SK-MEL-5 (cell line): Measurements from ENCODE around the gene MCHR1. TPM values are rescaled to one million over a fixed set of nuclear protein-coding genes. Genes with fewer than 3 reads are reported as not detected.

Experiments
- DNase-seq: peaks from one replicate; pipeline ENCODE4 v3.0.0-alpha.2; 2016; ENCODE audit warnings: low read depth, low spot score
- in situ Hi-C: cut with HindIII; loops from 2 replicates; pipeline ENCODE4 v1.10.0; 2016; ENCODE audit warnings: low sequenced_read_pairs, high pct_unique_total_duplicates, low pct_unique_long_range_greater_than_20kb
- polyA plus RNA-seq, 2 experiments: library from polyadenylated mRNA; depleted of rRNA; stranded (reverse); fragments of >200 nt; gene quantifications; 2 replicates each; pipeline ENCODE4 v1.2.3, GENCODE V29; 2015
- total RNA-seq: library from RNA; depleted of rRNA; stranded (reverse); fragments of >200 nt; shearing (Covaris generic); gene quantifications from 2 replicates; pipeline ENCODE4 v1.2.3, GENCODE V29; 2014; rRNA removed

Gene MCHR1, protein sequence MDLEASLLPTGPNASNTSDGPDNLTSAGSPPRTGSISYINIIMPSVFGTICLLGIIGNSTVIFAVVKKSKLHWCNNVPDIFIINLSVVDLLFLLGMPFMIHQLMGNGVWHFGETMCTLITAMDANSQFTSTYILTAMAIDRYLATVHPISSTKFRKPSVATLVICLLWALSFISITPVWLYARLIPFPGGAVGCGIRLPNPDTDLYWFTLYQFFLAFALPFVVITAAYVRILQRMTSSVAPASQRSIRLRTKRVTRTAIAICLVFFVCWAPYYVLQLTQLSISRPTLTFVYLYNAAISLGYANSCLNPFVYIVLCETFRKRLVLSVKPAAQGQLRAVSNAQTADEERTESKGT
- total RNA-seq: not detected in 2 replicates
- not detected in 2 replicates for polyA plus RNA-seq (2015; cell fraction: cytosol; rRNA removed)
- polyA plus RNA-seq (2015; cell fraction: nucleus; rRNA removed): not detected in 2 replicates

DNA sequence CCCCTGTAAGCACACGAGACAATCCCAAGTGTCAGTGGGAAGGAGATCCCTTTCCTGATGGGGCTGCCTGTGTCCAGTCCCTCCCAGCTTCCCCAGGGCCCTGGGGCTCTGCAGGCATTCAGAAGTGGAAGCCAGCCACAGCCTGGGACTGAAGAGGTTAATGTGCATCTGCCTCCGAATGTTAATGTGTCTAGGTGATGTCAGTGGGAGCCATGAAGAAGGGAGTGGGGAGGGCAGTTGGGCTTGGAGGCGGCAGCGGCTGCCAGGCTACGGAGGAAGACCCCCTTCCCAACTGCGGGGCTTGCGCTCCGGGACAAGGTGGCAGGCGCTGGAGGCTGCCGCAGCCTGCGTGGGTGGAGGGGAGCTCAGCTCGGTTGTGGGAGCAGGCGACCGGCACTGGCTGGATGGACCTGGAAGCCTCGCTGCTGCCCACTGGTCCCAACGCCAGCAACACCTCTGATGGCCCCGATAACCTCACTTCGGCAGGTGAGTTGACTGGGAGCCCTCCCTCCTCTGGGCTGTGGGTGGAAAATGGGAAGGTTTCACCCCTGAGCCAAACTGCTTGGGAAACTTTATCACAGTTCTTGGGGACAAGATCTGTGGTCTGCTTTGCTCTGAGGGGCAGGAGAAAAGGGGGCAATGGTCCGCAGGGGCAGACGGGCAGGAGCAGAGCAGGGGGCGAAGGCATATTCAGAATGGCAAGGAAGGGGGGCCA lies at the start of gene MCHR1:
Gene MCHR1, plus strand, starts transcription at position 236 of the 715 bp plus-strand sequence. Its CDS starts 169 bp downstream, at position 405.
- in situ Hi-C loops: no loop called here
- no peak for DNase-seq

DNA sequence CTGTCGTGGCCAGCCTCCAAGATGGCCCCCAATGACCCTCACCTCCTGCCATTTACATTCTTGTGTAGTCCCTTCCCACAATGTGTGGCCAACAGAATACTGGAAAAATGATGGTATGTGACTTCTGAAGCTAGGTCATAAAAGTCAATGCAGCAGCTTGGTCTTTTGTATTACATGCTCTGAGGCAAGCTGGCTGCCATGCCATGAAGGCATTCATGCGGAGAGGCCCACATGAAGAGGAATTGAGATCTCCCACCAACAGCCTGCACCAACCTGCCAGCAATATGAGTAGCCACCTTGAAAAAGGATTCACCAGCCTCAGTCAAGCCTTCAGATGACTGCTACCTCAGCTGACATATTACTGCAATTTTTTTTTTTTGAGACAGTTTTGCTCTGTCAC lies 47.4 kb upstream of the MCHR1 start:
- in situ Hi-C loops: no loop called here
- no peak for DNase-seq

DNA sequence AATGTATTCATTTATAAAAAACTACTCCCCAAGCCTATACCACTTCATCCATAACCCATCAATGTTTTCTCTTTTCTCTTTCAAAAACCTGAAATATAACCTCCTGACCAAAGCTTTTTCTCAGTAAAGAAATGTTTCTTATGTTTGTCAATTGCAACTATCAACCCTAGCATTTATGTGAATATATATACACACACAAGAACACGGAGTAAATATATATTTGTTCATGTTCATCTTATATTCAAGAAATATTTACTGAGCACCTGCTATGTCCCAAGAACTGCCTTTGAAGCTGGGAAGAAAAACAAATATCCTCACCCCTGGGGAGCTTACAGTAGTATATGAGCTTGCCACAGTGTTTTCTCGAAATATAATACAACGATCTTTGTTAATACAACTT lies 46.2 kb upstream of the MCHR1 start:
- DNase-seq: no peak
- in situ Hi-C loops: no loop called here

DNA sequence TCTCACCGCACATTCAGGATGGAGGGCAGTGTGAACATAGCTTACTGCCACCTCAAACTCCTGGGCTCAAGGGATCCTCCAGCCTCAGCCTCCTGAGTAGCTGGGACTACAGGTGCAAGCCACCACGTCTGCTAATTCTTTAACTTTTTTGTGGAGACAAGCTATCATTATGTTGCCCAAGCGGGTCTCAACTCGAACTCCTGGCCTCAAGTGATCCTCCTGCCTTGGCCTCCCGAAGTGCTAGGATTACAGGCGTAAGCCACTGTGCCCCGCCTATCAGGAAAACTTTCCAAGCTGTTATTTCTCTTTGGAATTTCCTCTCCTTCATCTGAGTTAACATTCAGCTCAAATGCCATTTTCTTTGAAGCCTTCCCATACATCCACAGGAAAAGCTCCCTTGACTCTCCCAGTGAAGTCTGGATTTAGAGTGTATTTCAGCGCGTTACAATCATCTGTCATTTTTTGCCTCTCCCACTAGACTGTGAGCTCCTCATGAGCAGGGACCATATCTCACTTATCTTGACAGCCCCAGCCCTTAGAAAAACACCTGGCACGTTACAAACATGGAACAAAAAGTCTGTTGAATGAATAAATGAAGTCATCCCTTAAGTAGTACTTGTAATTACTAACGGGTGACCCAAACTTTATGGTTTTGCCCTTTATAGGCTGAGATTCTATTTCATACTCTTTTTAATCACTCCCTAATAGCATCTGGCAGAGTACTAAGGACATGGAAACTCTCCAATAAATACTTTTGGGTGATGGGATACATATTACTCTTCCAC lies 45.0 kb upstream of the MCHR1 start:
- no peak for DNase-seq
- in situ Hi-C loops: no loop called here

DNA sequence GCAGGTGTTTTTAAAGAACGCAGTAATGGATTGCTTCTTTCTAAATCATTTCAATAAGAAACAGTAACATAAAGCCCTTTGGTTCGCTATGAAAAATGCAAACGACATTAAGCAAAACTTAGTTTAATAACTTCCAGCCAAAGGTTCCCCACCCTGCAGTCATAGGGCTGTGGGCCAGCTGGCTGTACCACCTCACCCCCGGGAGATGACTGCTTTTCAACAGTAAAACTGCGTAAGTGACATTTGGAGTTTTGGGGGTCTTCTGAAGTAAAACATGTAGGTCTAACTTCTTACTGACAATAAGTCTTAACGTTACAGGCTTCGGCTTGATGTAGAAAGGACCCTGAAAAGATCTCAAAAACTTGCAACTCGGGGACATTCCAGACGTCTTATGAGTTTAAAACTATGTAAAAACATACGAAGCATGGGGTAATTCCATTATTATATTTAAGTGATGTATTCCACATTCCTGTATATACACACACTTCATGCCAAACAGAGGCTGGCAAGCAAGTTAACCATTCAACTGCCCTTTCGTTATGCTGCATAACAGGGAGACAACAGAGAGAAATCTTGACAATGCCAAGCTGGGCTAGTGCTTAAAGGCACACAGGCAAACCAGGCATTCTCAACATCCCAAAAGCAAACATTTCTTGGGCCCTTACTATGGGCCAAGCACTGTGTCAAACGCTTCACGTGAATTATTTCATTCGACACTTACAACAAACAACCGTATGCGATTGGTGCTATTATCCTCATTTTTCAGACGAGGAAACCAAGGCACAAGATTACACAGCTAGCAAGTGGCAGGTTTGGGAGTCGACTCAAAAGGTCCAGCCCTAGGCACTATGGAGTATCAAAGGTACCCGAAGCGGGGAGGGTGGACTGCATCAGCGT lies 44.0 kb upstream of the MCHR1 start:
- DNase-seq: no peak
- in situ Hi-C loops: no loop called here

DNA sequence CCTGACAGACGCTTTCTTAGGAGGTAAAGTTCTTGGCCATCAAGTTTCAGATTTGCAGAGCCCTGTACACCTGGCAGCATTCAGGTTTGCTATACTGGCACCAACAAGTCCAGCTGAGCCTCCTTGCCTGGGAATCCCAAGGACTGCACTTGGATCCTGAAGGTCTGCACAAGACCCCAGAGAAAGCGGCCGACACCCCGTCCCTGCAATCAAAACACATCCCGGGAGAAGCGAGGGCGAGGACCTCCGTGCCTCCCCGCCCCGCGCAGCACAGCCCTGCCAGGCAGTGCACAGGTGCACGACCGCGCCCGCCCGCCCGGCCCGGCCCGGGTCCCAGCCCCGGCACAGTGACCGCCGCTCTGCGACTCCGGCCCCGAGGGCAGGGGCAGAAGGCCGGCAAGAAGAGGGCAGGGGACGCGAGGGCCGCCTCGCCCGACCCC lies 43.3 kb upstream of the MCHR1 start:
- DNase-seq: no peak
- in situ Hi-C loops: no loop called here

DNA sequence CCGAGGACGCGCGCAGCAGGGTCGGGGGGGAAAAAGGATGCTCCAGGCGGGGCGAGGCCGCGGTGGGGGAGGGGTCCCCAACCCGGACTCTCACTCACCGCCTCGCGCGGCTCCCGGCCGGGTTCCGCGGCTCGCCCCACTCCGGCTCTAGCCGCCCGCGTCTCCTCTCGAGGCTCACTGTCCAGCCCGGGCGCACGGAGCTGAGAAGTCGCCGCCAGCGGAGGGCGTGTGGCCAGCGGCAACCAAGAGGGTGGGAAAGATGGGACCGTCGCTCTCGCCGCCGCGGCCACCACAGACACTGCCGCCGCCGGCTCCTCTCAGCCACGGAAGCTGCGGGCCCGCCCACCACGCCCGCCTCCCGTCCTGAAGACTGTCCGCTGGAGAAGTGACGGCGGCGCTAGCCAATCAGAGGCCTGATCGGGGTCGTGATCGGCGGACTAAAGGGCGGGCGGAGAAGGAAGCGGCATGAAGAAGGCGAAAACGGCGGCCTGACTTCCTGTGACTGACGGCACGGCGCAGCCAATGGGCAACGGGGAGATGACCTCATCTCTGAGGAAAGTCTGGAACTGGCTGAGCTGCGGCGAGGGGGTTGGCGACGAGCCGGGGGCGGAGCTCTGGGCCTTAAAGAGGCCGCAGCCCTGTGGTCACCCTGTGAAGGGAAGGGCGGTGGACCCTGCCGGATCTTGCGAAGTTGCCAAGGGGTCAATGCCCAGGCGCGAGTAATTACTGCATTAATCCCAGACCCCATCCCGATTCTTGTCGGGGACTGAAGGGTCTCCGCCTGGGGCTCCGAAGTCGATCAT lies 42.7 kb upstream of the MCHR1 start, which contains the start of gene MRTFA:
Gene MRTFA, minus strand, starts transcription at position 340 of the 803 bp plus-strand sequence.
- peak; percentile 100 for DNase-seq
- in situ Hi-C loops: no loop called here

DNA sequence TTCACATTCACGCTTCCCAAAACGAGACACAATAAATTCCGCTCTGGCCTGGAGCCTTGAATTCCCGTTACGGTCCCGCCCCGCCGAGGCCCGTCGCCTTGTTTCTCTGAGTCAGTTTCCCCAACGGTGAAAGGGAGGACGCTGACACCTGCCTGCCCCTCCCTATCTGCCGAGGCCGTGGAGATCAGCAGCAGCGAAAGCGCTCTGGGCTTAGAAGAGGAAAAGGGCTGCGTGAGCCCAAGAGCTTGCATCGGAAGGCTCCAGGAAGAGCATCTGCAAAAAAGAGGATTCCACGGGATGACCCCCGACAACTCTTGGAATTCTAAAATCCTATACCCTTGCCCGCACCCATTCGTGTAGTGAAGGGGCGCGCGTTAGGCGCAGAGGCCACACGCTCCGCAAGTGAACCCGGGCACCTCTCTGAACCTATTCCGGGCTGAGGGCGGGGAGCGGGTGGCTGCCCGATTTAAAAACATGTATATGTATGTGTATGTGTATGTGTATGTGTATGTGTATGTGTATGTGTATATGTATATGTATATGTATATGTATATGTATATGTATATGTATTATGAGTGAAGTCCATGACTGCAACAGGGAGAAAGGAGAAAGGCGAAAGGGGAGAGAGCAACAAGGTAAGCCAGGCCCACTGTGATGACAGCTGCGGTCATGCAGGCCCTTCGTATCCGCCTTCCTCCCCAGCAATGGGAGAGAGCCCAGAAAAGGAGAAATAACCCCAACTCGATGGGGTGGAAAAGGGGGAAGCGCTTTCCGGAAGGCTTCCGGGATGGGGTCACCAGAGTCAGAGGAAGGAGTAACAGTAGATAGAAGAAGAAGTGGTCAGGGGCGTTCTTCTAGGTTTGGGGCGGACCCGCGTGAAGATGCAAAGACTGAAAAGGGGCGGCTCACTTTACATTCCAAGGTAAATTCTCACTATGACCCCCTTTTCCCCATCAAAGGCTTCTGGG lies 41.8 kb upstream of the MCHR1 start:
- no peak for DNase-seq
- in situ Hi-C loops: no loop called here

DNA sequence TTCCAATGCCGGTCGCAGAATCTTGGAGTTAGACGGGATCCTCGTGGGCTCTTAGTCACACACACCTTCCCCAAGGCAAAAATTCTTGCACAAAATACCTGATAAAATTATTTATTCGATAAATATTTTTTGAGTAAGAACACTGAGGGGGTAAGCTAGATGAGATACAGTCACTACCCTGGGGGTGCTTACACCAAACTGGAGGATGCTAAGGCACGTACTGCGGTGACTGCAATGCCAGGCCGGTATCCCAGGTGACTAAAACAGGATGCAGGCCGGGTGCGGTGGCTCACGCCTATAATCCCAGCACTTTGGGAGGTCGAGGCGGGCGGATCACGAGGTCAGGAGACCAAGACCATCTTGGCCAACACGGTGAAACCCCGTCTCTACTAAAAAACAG lies 41.0 kb upstream of the MCHR1 start:
- DNase-seq: no peak
- in situ Hi-C loops: no loop called here

DNA sequence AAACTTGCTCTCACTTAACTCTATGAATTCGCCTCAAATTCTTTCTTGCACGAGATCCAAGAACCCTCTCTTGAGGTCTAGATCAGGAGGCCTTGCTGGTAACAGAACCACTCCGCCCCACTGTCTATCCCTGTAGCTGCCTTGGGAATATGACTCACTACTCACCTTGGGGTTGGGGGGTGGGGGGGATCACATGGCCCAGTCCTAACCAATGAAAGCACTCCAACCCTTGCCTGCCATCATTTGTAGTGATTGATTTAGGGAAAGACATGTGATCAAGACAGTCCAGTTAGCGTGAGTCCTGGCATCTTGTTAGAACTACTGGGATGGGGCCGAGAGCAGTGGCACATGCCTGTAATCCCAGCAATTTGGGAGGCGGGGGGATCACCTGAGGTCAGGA lies 38.0 kb upstream of the MCHR1 start:
- in situ Hi-C loops: no loop called here
- no peak for DNase-seq

DNA sequence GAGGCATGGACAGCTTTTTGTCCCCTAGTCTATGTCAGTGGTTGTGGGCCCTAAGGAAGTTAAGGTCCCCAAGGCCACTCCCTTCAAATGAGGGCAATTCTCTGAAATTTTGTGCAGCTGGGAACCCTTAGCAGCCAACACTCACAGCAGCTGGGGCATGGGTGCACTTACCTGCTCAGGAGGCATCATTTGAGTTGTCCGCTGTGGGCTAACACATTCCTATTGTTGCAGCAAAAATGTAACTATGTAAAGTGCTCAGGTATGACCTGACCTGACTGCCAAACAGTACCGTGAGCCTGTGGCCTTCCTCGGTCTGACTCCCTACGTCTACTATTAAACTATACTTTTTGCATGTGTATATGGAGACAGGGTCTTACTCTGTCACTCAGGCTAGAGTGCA lies 37.0 kb upstream of the MCHR1 start:
- in situ Hi-C loops: no loop called here
- DNase-seq: no peak

DNA sequence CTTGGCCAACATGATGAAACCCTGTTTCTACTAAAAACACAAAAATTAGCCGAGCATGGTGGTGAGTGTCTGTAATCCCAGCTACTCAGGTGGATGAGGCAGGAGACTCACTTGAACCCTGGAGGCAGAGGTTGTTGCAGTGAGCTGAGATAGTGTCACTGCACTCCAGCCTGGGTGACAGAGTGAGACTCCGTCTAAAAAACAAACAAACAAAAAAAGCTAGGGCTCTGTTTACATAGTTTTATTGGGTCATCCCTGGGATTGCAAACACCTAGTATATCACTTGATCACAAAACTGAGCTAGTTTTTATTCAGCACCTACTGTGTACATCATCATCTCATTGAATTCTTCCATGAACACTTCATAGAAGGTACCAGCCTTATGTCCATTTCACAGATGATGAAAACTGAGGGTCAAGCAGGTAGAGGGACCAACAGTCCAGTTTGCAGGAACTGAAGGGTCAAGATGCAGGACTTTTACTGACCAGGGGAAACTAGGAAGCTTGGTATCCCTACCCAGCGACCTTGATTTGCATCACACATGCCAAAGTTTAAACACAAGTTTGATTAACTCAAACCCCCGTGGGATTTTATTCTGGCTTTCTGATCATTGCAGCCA lies 33.6 kb upstream of the MCHR1 start:
- in situ Hi-C loops: no loop called here
- no peak for DNase-seq

DNA sequence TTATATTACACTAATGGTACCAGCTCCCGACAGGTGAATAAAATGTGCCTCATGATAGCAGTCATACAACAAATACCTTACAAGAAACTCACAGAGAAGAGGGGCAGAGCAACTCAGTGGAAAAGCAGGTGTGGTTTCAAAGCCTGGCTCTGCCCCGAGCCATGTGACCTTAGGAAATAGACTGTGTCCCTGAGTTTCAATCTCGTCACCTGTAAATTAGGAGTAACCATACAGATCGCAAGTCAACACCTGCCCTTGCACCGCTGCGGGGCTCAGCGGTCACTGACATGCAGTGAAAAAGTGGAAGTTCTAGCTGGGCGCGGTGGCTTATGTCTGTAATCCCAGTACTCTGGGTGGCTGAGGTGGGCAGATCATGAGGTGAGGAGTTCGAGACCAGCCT lies 30.9 kb upstream of the MCHR1 start:
- in situ Hi-C loops: no loop called here
- DNase-seq: no peak

DNA sequence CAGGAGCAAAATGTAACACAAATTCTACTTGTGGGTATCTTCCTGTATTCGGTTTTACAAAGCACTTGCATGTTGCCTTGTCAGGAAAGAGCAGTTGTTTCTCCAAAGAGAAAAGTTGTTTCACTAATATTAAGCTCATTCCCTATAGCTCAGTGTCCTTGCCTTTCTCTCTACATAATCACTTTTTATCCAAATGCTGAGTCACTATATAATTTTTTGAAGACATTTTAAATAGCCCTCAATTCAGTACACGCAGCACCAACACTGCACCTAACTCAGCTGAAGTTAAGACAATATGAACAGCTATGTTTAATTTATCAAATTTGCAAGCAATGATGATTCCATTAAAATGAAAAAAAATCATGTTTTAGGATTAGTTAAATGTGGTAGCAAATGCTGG lies 28.2 kb upstream of the MCHR1 start:
- DNase-seq: no peak
- in situ Hi-C loops: no loop called here
